Measurements from ENCODE around the gene CD81.

- TF ChIP-seq, protein P1, sequence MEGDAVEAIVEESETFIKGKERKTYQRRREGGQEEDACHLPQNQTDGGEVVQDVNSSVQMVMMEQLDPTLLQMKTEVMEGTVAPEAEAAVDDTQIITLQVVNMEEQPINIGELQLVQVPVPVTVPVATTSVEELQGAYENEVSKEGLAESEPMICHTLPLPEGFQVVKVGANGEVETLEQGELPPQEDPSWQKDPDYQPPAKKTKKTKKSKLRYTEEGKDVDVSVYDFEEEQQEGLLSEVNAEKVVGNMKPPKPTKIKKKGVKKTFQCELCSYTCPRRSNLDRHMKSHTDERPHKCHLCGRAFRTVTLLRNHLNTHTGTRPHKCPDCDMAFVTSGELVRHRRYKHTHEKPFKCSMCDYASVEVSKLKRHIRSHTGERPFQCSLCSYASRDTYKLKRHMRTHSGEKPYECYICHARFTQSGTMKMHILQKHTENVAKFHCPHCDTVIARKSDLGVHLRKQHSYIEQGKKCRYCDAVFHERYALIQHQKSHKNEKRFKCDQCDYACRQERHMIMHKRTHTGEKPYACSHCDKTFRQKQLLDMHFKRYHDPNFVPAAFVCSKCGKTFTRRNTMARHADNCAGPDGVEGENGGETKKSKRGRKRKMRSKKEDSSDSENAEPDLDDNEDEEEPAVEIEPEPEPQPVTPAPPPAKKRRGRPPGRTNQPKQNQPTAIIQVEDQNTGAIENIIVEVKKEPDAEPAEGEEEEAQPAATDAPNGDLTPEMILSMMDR (IDR thresholded peaks at IDR 0.05), result no peak
- no peak for TF ChIP-seq POLR2A (IDR thresholded peaks at IDR 0.05)
- peak in 2 of 3 donors; percentile 25 to 58 for TF ChIP-seq POLR2AphosphoS5 (IDR thresholded peaks at IDR 0.05)
Measured at GRCh38 chr11:2444821-2445745, 68.0 kb downstream of the CD81 start, which contains the start of gene KCNQ1.

Measured in transverse colon (tissue), 4 donors.